ENCODE measurements around the gene HDHD5.

- TF ChIP-seq RAD21 (IDR thresholded peaks at IDR 0.05; ENCODE audit: low read depth) (no peak), TAF1 (IDR thresholded peaks at IDR 0.05; ENCODE audit: low read depth) (no peak), MAX (IDR thresholded peaks at IDR 0.05) (no peak), EP300 (IDR thresholded peaks at IDR 0.05; ENCODE audit: borderline replicate concordance) (no peak), CREB1 (IDR thresholded peaks at IDR 0.05; ENCODE audit: low read depth) (no peak), REST (IDR thresholded peaks at IDR 0.05; ENCODE audit: low read depth) (no peak), NFIC (IDR thresholded peaks at IDR 0.05) (no peak), CEBPB (IDR thresholded peaks at IDR 0.05) (no peak), TCF12 (IDR thresholded peaks at IDR 0.05; ENCODE audit: low read depth) (no peak), ZBTB7A (IDR thresholded peaks at IDR 0.05; ENCODE audit: low read depth) (no peak), FOXM1 (IDR thresholded peaks at IDR 0.05; ENCODE audit: borderline replicate concordance, low read depth) (no peak), YY1 (IDR thresholded peaks at IDR 0.05; ENCODE audit: low read depth) (no peak), EGR1 (IDR thresholded peaks at IDR 0.05) (no peak), TEAD4 (IDR thresholded peaks at IDR 0.05) (no peak)
Observed at GRCh38 chr22:17095538-17095937, 63.5 kb downstream of the HDHD5 start.

All from Ishikawa (cell line).